Gastrocnemius medialis (tissue), 4 donors: ENCODE results near the gene USP28. TPM values are rescaled to one million over a fixed set of nuclear protein-coding genes. Genes with fewer than 3 reads are reported as not detected.
"Not testable (repeated sequence)": the region's sequence is repeated elsewhere in the genome, so short reads cannot be mapped to it uniquely, and the experiment has no call there.

Source experiments
- ATAC-seq, 2 donors: fragments of 150-250 bp; one replicate each; pipeline ENCODE4 v1.9.1; 2016
- DNase-seq, 2 donors: peaks; one replicate each; pipeline ENCODE4 v3.0.0-alpha.2; 2019
- H3K27ac ChIP-seq, 4 donors: fragments of 200-600 bp; sonication (generic); 1 replicate in 1 of 4; 2 replicates in 3 of 4; pipeline ENCODE4 v1.5.1; 2016 to 2018; ENCODE audit warnings: mild to moderate bottlenecking in 2 of 4, moderate library complexity in 1 of 4
- H3K27me3 ChIP-seq, 3 donors: fragments of 200-600 bp; sonication (generic) in 2 of 3; 1 replicate in 1 of 3; 2 replicates in 2 of 3; pipeline versions ENCODE4 v1.5.1 to v1.6.0; 2016 to 2019; ENCODE audit warnings: mild to moderate bottlenecking in 1 of 3, moderate library complexity in 1 of 3
- H3K36me3 ChIP-seq, 2 donors: fragments of 200-600 bp; sonication (generic) in 1 of 2; one replicate each; pipeline ENCODE4 v1.5.1; 2017 to 2018
- H3K4me1 ChIP-seq, 2 donors: fragments of 200-600 bp; sonication (generic) in 1 of 2; one replicate each; pipeline ENCODE4 v1.5.1; 2016 to 2017; ENCODE audit warnings: mild to moderate bottlenecking in 2 of 2
- H3K4me3 ChIP-seq, 4 donors: fragments of 200-600 bp; sonication (generic) in 3 of 4; 1 replicate in 1 of 4; 2 replicates in 3 of 4; pipeline ENCODE4 v1.5.1; 2016 to 2019; ENCODE audit warnings: mild to moderate bottlenecking in 2 of 4
- H3K9me3 ChIP-seq, 3 donors: fragments of 200-600 bp; sonication (generic) in 2 of 3; 1 replicate in 1 of 3; 2 replicates in 2 of 3; pipeline ENCODE4 v1.5.1; 2016 to 2019
- CTCF ChIP-seq, 5 experiments: fragments of 450-650 bp in 3 of 5; fragments of 200-600 bp in 2 of 5; sonication (generic) in 2 of 5; IDR thresholded peaks in 4 of 5; conservative IDR thresholded peaks in 1 of 5; 1 replicate in 4 of 5; 2 replicates in 1 of 5; pipeline ENCODE4 v1.5.1; 2016 to 2019; ENCODE audit warnings: antibody characterized with exemption in 5 of 5, mild to moderate bottlenecking in 3 of 5, moderate library complexity in 3 of 5
- POLR2A ChIP-seq, 2 donors: fragments of 450-650 bp; IDR thresholded peaks; one replicate each; pipeline ENCODE4 v1.6.1; 2017; ENCODE audit warnings: antibody characterized with exemption in 2 of 2, mild to moderate bottlenecking in 2 of 2, moderate library complexity in 2 of 2
- in situ Hi-C, 4 donors: fragments of 200-750 bp; cut with MboI; loops; one replicate each; pipeline versions ENCODE4 v1.15.0 to v1.8.0; 2017; ENCODE audit warnings: low sequenced_read_pairs in 4 of 4
- intact Hi-C: fragments of 100-400 bp; cut with DNase I; formaldehyde crosslinking; loops from one replicate; pipeline ENCODE4 v1.15.1; 2023; ENCODE audit warnings: low total_unique reads
- total RNA-seq, 4 donors: library from RNA; depleted of rRNA; stranded (reverse); fragments of >200 nt; gene quantifications; one replicate each; pipeline versions ENCODE4 v1.1.0 to v1.2.3, GENCODE V29; 2016

USP28 gene
- total RNA-seq, 4 donors from 2014 or later = 56.7 to 141 (median 80.4) TPM

DNA sequence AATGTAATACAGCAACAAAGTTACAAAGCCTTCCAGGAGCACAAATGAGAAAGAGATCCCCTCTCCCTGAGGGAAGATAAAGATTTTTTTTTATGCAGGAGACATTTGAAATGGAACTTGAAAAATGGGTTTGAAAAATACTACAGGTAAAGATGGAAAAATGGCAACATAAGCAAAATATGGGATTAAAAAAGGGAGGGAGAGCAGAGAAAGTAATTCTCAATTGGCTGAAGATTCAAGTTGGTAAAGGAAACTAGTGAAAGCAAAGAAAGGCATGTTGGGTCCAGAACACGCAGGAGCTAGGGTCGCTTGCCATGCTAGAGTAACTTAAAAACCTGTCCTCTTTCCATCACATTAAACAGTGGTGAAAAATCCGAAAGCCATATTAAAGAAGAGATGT is 103.4 kb downstream of the USP28 start:
- H3K27me3 ChIP-seq = no peaks in the 10 kb centered on the region
- H3K9me3 ChIP-seq = no peaks in the 10 kb centered on the region
- ATAC-seq (no peak), DNase-seq (no peak)
- in situ Hi-C loops = no loop called here
- peak overlapping the region in 3 of 4 donors; percentile 83 to 100 (median 86) for H3K4me3 ChIP-seq
- TF ChIP-seq CTCF (IDR thresholded peaks at IDR 0.05 in 4 of 5, conservative IDR thresholded peaks at IDR 0.05 in 1 of 5) = no peak
- no peak for TF ChIP-seq POLR2A (IDR thresholded peaks at IDR 0.05)
- H3K27ac ChIP-seq = no peak overlapping the region
- intact Hi-C loops = loop anchor here (5.0 kb wide), 1 partner anchor 460 kb away; the partner anchor contains the start of gene TTC12
- H3K4me1 ChIP-seq = peaks cover 14 to 15% of the 10 kb centered on the region in 2 donors
- H3K36me3 ChIP-seq = peaks cover 0 to 26% of the 10 kb centered on the region in 2 donors

DNA sequence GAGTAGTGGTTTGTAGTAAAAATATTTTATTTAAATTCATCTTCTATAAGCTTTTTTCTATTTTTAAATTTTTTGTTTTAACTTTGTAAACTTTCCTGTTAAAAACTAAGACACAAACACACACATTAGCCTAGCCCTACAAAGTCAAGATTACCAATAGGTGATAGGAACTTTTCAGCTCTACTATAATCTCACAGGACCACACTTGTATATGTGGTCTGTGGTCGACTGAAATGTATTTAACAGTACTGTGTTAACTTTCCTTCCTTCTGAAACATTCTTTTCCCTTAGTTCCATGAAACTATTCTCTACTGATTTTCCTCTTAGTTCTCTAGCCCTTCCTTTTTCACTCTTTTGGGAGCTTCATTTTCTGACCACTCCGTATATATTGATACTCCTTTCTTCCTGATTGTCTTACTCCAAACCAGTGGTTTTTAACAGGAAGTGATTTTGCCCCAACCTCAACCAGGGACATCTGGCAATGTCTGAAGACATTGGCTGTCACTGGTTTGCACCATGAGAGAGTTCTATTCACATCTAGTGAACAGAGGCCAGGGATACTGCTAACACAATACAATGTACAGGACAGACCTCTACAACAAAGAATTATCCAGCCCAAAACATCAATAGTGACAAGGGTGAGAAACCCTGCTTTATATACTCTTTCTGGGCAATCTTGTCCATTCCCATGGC is 110.7 kb downstream of the USP28 start:
- ATAC-seq = no peak
- Histone ChIP-seq H3K4me1 (no peaks in the 10 kb centered on the region), H3K36me3 (peaks cover 0 to 45% of the 10 kb centered on the region in 2 donors), H3K27me3 (no peaks in the 10 kb centered on the region), H3K27ac (no peak overlapping the region), H3K4me3 (no peak overlapping the region), H3K9me3 (no peaks in the 10 kb centered on the region)
- TF ChIP-seq CTCF (IDR thresholded peaks at IDR 0.05 in 4 of 5, conservative IDR thresholded peaks at IDR 0.05 in 1 of 5) = no peak
- no peak for TF ChIP-seq POLR2A (IDR thresholded peaks at IDR 0.05)
- intact Hi-C loops = no loop called here
- in situ Hi-C loops = no loop called here
- no peak for DNase-seq

DNA sequence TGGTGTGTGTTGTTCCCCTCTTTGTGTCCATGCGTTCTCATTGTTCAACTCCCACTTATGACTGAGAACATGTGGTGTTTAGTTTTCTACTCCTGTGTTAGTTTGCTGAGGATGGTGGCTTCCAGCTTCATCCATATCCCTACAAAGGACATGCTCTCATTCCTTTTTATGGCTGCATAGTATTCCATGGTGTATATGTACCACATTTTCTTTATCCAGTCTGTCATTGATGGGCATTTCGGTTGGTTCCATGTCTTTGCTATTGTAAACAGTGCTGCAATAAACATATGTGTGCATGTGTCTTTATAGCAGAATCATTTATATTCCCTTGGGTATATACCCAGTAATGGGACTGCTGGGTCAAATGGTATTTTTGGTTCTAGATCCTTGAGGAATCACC is 112.3 kb downstream of the USP28 start:
- H3K4me3 ChIP-seq, H3K27me3 ChIP-seq, H3K9me3 ChIP-seq, H3K27ac ChIP-seq, DNase-seq, in situ Hi-C loops, intact Hi-C loops, H3K4me1 ChIP-seq, ATAC-seq: not testable (repeated sequence)
- peaks cover 0 to 51% of the 10 kb centered on the region in 2 donors for H3K36me3 ChIP-seq

DNA sequence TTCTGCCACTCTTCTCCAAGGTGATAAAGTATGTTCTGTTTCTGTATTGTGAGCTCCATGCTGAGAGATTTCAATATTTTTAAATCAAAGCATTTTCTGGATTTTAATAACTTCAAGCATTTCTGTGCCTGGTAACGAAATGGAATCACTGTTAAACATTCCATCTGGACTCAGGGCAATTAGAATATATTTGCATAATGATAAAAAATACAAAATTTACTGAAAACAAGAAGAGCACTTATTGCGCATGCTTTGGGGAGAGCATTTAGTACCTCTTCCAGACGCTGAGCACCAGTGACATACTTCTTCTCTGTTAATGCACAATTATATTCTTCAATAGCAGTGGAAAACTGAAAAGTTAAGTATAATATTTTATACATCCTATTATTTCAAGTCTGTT is 115.1 kb downstream of the USP28 start:
- in situ Hi-C loops = no loop called here

GRCh38 chr11:113752932-113753331 is 122.4 kb downstream of the USP28 start:
- Histone ChIP-seq H3K4me1 (no peaks in the 10 kb centered on the region), H3K9me3 (no peaks in the 10 kb centered on the region), H3K27me3 (no peaks in the 10 kb centered on the region), H3K27ac (no peak overlapping the region), H3K4me3 (no peak overlapping the region), H3K36me3 (peaks cover 0 to 35% of the 10 kb centered on the region in 2 donors)
- DNase-seq (no peak), ATAC-seq (no peak)
- intact Hi-C loops = no loop called here
- in situ Hi-C loops = no loop called here
- TF ChIP-seq CTCF (IDR thresholded peaks at IDR 0.05 in 4 of 5, conservative IDR thresholded peaks at IDR 0.05 in 1 of 5) (no peak), POLR2A (IDR thresholded peaks at IDR 0.05) (no peak)

More for the DNA sequence above, 115.1 kb downstream of the USP28 start:
- H3K9me3 ChIP-seq = no peaks in the 10 kb centered on the region
- TF ChIP-seq CTCF (IDR thresholded peaks at IDR 0.05 in 4 of 5, conservative IDR thresholded peaks at IDR 0.05 in 1 of 5) = no peak
- no peak for TF ChIP-seq POLR2A (IDR thresholded peaks at IDR 0.05)
- intact Hi-C loops = no loop called here
- DNase-seq (no peak), ATAC-seq (no peak)
- no peaks in the 10 kb centered on the region for H3K4me1 ChIP-seq
- no peak overlapping the region for H3K4me3 ChIP-seq
- H3K36me3 ChIP-seq = peaks cover 0 to 58% of the 10 kb centered on the region in 2 donors
- no peaks in the 10 kb centered on the region for H3K27me3 ChIP-seq
- no peak overlapping the region for H3K27ac ChIP-seq

Other genes with a start within 250 kb of the USP28 start
- under 1 TPM in 3 of 4 donors, not detected in 1; 0.24 to 0.61 (median 0.36) TPM for gene TMPRSS5, start 169.3 kb downstream of the USP28 start, total RNA-seq
- 10 to 100 TPM; 17.3 to 24.3 (median 20.2) TPM for gene ZW10, start 101.9 kb downstream of the USP28 start, total RNA-seq
- not detected for gene CLDN25, start 95.8 kb downstream of the USP28 start, total RNA-seq
- gene HTR3B, start 29.2 kb upstream of the USP28 start, total RNA-seq = not detected
- not detected for gene HTR3A, start 99.5 kb upstream of the USP28 start, total RNA-seq
- gene ZBTB16, start 184.1 kb upstream of the USP28 start, total RNA-seq = 100 to 1,000 TPM; 156 to 250 (median 196) TPM